NCI-H2227 (cell line): Measurements from ENCODE around the gene IMMP2L.

Source experiments
- DNase-seq: peaks from one replicate; lab custom pipeline; 2025; ENCODE audit not compliant: unreplicated experiment; lab: John Stamatoyannopoulos, UW

Gene IMMP2L

DNA sequence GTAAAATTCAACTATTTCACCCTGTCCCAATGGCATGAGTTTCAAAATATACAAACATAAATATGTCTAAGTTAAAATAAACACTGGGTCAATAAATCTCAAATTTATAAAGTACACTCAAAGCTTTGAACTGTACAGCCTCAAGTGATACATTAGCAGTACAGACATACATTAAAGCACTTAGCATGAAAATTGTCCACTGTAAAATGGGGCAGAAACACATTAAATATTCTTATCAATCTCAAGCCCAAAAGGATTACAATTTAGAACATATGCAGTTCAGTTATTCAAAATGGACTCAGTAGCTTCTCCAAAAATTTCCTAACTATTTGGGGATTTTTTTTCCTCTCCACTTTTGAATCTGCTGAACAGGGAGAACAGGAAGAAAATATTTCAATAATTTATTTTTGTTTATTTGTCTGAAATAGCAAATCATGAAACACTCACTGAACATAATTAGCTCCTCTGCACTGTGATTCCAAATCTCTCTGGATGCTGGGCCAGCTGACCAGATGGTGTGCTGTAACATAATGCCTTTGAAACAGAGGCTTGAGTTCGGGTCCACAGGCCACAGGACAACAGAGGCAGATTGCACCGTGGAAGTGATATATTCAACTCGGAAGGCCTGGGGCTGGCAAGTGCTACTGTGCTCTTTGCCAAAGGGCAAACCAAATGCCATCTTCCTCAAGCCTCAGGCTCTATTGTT is 720.3 kb downstream of the IMMP2L start:
- no peak for DNase-seq

DNA sequence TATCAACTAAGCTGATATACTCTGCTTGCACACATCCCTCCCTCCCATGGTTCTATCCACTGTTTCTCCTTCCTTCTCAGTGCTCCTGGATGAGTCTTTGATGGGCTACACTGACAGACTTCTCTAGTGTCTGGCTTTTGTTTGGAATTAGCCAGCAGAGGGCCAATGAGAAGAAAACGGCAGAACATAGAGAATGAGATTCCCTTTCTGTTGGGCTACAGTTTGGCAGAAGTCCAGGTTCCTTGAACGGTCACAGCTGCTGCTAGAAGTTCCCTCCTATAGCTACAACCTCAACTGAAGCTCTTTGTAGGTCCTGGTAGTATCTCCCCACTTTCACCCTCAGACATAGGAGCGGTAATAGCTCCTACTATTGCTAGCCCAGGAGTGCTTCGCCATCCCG is 722.4 kb downstream of the IMMP2L start:
- peak; percentile 82 for DNase-seq

DNA sequence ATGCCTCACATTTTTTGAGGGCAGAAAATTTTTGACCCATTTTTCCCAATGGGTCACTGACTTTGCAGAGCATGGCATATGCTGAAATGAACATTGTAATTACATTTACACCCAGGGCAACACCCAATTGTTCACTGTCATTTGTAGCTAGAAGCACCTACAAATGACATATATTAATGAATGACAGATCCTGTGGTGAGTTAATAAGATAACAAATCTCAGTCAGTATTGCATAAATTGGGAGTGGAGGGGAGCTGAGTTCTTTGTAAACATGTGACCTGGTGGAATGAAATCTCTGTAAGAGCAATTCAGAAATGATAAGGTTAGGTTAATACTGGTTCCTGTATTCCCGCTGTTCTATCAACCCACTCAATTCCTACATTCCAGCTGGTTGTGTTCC is 726.4 kb downstream of the IMMP2L start:
- DNase-seq = no peak

DNA sequence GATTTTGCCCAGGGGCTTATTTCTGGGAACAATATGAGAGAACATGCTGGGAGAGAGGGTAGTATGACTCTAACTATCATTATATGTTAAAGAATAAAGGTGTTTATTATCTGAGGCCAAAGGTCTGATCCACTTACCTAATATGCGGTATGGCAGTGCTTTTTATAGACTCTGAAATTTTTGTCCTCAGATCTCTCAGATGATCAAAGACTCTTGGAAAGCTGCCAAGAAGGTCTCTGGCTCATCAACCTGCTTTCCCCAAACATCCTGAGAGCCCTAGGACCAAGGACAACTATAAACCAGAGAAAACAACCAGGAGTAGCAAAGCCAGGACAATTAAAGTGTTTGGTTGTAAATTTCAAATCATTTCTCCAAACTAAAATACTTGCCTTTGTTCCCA is 727.1 kb downstream of the IMMP2L start:
- DNase-seq = peak; percentile 85

DNA sequence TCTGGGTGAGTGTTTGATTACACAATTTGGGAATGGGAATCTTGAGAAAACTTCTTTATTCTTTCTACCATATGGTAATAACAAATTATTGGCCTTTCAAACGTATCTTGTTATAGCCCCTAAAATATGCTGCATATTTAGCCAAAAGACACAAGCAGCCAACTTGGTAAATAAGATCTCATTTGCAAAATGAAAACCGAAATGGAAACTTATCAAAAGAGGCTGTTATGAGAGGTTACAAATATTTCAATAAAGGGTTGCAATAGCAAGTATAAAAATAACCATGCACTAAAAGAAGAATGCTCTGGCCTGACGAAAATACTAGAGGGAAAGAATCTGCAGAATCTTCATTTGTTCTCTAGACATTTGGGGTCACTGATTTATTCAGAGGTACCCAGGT is 730.9 kb downstream of the IMMP2L start:
- DNase-seq = no peak

DNA sequence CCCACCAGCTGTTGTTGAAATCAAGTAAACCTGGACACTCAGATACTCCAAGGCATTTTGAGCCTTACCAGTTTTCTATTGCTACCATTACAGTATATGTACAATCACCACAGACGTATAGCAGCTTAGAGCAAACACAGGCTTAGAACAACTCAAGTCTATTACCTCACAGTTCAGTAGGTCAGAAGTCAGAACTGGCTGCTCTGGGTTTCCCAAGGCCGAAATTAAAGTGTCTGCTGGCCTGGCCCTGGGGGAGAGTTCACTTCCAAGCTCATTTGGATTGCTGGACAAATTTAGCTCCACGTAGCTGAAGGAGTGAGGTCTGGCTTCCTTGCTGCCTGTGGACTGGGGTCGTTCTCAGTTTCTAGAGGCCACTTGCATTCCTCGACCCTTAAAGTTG is 731.5 kb downstream of the IMMP2L start:
- DNase-seq = no peak

DNA sequence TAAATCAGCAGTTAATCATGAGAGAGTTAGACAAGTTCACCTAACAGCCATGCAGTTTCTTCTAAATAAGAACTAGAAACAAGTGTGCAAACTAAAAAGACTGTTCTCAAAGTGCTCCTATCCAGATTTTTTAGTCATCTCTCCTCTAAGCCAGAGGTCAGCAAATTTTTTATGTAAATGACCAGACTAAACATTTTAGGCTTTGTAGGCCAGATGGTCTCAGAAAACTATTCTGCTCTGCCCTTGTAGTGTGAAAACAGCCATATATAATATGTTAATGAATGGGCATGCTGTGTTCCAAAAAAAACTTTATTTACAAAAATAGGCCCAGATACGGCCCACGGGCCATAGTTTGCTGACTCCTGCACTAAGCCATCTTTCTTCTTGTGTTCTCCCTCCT is 734.4 kb downstream of the IMMP2L start:
- DNase-seq = no peak

DNA sequence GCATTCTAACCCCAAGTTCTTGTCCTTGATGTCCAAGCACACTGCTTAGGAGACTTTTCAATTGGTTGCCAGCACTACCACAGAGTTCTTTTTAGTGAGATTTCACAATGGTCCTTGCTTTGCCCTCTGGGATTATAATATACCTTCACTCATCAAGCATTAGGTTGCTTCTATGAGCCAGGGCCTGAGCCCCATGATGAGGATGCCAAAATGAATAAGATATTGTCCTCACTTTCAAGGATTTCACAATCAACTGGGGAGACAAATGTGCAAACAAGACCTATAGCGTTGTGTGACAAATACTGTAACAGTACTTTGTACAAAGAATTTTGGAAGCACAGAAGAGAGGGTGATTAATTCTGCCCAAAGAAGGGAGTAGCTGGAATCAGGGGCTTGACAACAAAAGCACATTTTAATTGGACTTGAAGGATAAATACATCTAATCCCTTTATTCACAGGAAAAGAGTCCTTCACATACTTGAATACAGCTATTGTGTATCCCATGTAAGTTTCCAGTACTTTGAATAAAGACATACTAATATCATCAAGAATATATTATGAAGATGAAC is 734.9 kb downstream of the IMMP2L start:
- DNase-seq = no peak

DNA sequence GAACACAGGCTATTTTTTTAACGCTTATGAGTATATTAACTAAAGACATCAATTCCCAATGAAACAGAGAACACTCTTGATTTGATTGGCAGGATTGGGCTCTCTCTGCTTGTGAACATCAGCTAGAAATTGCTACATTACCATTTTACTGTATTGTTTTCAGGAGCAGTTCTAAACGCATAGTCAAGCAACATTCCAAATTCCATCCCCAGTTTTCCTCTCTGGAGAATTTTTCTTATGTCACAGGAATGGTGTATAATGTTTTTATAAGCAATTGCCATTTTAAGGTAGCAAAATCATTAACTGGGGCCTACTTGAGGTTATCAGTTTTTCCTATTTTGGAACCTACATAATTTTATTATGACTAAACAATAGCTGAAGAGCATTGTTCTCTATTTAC is 748.3 kb downstream of the IMMP2L start:
- no peak for DNase-seq

DNA sequence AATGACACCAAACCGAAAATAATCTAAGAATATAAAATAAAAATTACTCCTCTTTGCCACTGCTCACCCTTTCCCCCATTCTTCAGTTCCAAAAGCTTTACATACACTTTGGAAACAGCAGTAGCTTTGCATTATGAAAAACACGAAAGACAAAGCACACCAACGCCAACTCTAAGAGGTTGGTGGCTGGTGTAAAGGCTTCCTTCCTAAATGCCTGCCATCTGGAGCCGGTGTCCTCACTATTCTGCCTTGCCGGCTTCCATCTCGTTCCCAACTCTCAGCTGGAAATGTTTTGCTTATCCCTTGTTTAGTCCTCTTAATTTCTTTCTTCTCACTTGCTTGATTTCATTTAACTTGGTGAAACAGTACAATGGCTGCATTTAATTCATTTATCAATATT is 752.5 kb downstream of the IMMP2L start:
- DNase-seq = no peak

DNA sequence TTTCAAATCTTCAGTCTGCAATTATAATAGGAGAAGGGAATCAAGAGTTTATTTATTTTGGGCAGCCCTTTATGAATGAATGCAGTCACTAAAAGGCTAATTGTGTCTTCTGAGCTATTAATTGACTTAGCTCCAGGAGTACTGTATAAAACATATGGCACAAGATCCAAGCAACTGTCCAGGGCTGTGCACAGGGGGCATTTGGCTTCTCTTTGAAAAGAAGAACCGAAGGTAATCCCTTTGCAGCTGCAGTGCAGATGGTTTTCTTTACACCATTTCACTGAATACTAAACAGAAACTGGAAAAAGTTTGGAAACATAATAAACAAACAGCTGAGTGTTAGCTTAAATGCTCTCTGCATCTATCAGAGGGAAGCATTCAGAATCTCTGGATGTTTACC is 753.9 kb downstream of the IMMP2L start:
- DNase-seq = no peak

DNA sequence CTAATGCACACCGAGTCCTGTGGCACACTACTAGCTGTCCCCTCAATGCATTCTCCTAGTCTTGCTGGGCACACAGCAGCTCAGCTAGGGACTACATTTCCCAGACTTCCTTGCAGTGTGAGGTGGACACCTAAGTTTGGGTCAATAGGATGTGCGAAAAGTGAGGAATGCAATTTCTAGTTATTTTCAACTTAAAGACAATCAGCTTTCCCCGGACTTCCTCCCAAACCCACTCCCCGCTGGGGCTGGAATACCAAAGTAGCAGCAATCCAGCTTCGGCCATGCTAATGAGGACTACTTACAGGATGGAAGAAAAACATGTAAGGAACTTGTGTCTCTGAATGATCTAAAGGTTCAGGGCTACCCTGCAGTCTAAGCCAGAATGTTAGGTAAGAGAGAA is 757.8 kb downstream of the IMMP2L start:
- DNase-seq = no peak

DNA sequence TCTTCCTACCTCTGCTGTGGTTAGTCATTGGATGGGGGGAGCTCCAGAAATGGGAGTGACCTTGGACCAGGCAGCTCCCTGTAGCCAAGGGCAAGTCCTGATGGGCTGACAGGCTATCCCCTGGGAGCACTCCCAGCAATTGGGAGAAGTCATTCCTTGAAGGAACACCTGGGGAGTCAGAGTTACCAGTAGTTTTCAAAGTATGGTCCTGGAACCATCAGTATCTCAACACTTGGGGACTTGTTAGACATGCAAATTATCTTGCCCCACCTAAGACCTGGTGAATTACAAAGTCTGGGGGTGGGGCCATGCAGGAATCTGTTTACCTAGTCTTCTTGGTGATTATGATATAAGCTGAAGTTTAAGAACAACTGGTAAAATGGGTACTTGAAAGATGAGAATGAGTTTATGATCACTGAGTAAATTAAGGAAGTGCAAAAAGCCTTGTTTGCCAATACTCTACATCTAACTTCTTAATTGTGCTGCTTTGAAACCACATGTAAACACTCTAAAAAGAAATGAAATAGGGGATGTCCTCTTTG is 758.6 kb downstream of the IMMP2L start:
- no peak for DNase-seq

DNA sequence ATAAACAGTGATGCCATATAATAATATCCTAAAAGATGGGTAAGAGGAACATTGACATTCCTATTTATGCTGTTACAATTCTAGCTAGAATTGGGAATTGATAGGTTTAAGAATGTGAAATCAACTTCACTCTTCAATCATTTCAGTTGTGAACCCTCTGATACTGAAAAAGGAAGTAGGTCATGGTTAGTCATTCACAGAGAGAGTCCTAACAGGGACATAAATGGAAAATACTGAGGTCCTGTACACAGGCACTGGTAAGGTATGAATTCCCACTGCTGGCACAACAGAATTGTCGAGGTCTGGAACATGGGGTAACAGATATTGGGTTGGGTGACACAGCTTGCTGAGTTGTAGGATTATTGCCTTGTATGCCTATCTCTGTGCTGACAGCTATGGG is 760.8 kb downstream of the IMMP2L start:
- no peak for DNase-seq

DNA sequence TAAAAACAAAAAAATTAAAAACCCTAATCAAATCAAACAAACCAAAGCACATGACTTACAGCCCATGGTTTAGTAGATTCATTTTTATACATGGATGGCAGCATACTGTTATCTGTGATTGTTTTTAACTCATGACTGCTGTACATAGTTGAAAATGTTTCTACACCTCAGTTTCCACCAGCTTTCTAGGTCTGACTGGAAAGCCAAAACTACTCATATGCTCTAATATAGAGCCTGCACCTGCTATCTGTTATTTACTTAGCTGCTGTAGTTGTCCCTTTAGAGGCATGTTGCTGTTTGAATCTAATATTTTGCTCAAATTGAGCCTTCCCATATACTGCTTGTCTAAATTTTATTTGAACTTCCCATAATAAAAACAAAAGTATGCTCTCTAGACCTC is 761.3 kb downstream of the IMMP2L start:
- no peak for DNase-seq

DNA sequence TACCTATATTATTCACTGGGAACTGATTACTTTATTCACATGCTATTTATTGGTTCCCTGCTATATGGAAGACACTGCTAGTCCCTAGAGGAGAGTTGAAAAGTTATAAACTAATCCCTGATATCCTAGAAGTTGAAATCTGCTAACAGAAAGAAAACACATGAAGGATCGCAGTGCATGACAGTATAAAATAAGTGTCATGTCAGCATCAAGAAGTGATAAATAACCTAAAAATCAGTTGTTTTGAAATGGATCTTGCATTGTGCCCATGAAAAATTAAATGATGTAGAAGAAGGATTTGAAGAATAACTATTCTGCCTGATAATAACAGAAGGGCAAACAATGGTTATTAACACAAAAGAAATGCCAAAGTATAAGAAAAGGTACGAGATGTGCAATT is 764.6 kb downstream of the IMMP2L start:
- no peak for DNase-seq

DNA sequence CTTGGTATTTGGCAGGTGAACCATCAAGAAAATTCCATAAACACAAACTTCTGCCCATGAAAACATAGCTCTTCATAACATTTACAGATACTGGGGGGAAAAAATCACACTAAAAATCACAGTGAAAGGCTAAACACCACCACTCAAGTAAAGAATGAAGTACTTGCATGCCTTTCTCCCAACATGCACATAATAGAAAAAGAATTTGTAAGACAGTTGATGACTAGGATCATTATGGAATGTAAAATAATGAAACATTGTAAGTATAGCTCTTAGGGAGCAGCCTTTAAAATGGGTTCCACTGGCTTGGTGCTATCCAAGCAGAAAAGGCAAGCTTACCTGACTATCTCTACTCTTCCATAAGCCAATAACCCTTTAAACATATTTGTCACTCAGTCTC is 771.3 kb downstream of the IMMP2L start:
- DNase-seq = no peak

DNA sequence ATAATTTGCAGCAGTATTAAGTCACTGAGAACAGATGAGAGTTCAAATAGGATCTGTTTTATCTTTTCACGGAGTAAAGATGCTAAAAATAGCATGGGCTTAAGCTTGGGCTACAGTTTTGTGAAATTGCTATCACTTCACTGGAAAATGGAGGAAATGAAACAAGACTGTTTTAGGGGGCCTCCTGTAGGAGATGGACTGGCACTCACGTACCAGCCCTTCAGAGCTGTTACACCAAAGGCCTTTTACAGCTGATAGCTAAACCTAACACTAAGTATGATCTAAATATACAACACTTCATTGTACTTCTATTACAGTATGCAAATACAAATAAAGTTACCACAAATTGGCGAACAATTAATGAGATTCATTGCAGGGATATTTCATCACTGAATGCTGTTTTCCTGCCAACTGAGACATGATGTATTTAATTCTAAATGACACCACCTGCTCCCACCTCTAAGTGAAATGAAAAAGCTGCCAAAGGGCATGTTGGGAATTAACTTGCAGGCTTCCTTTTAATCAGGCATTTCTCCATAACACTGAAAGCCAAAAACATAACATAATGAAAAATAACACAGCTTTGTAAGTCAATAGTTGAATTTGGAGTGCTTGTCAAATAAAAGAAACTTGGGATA is 775.8 kb downstream of the IMMP2L start:
- peak; percentile 4 for DNase-seq

DNA sequence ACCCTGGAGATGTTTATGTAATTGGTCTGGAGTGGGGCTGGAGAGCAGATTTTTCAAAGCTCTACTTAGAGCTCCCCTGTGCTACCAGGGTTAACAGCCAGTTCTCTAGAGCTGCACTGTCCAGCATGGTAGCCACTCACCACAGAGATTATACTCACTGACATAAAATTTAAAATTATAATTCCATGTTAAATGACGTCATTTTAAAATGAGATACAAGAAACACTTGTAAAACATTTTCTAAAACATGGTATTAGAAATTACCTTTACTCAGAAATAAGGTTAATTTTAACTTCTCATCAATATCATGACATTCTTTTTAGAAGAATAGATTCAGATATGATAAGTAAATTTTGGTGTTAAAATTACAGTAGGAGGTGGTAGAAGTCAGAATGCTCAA is 777.5 kb downstream of the IMMP2L start:
- DNase-seq = no peak

DNA sequence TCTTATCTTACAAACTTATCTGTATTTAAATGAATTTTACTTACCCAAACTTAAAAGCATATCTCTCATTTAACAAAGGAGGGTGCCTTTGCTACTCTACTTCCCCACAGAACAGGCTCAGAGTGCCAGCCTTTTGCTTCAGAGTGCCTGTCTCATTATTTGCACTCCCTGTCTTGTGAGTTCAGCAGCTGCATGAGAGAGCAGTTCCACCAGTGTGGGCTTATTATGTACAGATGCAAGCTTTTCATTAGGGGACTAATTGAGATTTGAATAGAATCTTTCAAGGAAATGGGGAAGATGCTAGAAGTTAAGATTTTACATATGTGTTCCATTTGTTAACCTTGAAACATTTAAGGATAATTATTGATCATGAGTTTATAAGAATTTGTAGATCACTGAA is 781.6 kb downstream of the IMMP2L start:
- no peak for DNase-seq

DNA sequence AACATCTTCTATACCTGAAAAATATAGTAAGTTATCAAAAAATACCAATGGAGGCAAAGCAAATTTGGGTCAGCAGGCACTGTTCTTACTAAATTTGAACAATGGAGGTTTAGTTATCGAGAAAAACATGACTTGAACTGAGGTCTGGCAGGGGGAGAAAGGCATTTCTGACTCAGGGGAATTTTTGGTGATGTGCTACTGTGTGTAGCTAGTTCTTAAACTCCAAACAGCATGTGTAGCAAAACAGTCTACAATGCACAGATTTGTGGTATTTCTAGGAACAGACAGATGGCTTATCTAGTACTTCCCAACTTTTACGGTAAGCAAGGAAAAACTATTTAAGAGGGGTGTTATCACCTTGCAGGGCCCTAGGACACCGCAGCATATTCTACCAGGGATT is 783.0 kb downstream of the IMMP2L start:
- DNase-seq = no peak

DNA sequence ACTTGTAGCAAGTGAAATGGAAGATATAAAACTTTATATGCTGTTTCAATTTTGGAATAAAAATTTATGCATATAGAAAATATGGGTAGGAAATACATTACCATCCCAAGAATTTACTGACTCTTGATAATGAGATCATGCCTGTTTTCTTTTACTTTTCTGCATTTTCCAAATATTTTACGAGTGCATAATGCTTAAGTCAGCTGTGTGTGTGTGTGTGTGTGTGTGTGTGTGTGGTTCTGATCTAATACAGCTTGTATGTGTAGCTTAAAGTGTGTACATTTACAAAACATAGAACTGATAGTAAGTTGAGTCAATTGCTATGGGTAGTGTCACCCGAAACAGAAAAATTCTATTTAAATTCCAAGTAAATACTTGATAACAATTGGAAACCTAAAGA is 787.2 kb downstream of the IMMP2L start:
- no peak for DNase-seq

DNA sequence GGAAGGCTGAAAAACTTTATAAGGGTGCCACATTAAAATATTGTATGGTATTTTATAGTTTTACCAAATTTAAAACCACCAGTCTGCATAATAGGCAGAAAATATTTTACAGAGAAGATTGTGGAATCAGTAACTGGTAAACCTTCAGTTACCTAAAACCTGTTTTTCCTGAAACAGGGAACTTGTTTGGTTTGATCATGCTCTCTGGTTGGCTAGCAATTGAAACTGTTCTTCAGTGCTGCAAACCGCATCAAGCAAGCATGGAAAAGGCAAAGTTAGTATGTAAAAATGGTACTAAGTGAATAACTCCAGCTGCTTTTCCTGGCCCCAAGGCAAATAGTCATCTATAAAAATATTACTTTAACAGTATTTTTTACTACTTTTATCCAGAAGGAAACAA is 788.2 kb downstream of the IMMP2L start:
- DNase-seq = no peak
